Activated naive CD8-positive, alpha-beta T cell (primary cell): ENCODE data around the gene ABCC5.

Source experiments
- H3K27ac Mint-ChIP-seq: one replicate; pipeline ENCODE4 v1.8.0; 2021; ENCODE audit warnings: mixed read lengths
- H3K27me3 Mint-ChIP-seq: one replicate; pipeline ENCODE4 v1.8.0; 2021; ENCODE audit warnings: mixed read lengths
- H3K36me3 Mint-ChIP-seq: one replicate; pipeline ENCODE4 v1.8.0; 2021; ENCODE audit warnings: mixed read lengths
- H3K4me1 Mint-ChIP-seq: one replicate; pipeline ENCODE4 v1.8.0; 2021; ENCODE audit warnings: low read depth, mixed read lengths
- H3K4me3 Mint-ChIP-seq: one replicate; pipeline ENCODE4 v1.8.0; 2021; ENCODE audit warnings: mild to moderate bottlenecking, mixed read lengths
- H3K9me3 Mint-ChIP-seq: one replicate; pipeline ENCODE4 v1.8.0; 2021; ENCODE audit warnings: low read depth, mixed read lengths

The ABCC5 gene

GRCh38 chr3:183967693-183968092 lies 50.0 kb downstream of the ABCC5 start:
- H3K4me3 Mint-ChIP-seq, result no peak overlapping the region
- H3K4me1 Mint-ChIP-seq, result no peaks in the 10 kb centered on the region

GRCh38 chr3:183966361-183966791 lies 51.3 kb downstream of the ABCC5 start:
- Mint-ChIP-seq H3K4me3 (no peak overlapping the region), H3K9me3 (no peaks in the 10 kb centered on the region), H3K27ac (no peak overlapping the region), H3K36me3 (peaks cover 8% of the 10 kb centered on the region), H3K4me1 (no peaks in the 10 kb centered on the region), H3K27me3 (no peaks in the 10 kb centered on the region)

More at GRCh38 chr3:183967693-183968092, 50.0 kb downstream of the ABCC5 start:
- H3K9me3 Mint-ChIP-seq, result no peaks in the 10 kb centered on the region
- no peak overlapping the region for H3K27ac Mint-ChIP-seq
- H3K36me3 Mint-ChIP-seq, result peaks cover 7% of the 10 kb centered on the region
- no peaks in the 10 kb centered on the region for H3K27me3 Mint-ChIP-seq

- H3K27me3 Mint-ChIP-seq, result no peaks in the 10 kb centered on the region
- H3K36me3 Mint-ChIP-seq, result peaks cover 14% of the 10 kb centered on the region
- no peak overlapping the region for H3K27ac Mint-ChIP-seq
These were observed 54.9 kb downstream of the ABCC5 start for GRCh38 chr3:183962807-183963206.

GRCh38 chr3:183959214-183959613 lies 58.5 kb downstream of the ABCC5 start:
- H3K4me3 Mint-ChIP-seq, result no peak overlapping the region
- H3K27ac Mint-ChIP-seq, result peak overlapping the region; percentile 41
- no peaks in the 10 kb centered on the region for H3K27me3 Mint-ChIP-seq
- H3K36me3 Mint-ChIP-seq, result peaks cover 15% of the 10 kb centered on the region
- H3K4me1 Mint-ChIP-seq, result no peaks in the 10 kb centered on the region
- no peaks in the 10 kb centered on the region for H3K9me3 Mint-ChIP-seq

More at GRCh38 chr3:183962807-183963206, 54.9 kb downstream of the ABCC5 start:
- Mint-ChIP-seq H3K4me1 (no peaks in the 10 kb centered on the region), H3K9me3 (no peaks in the 10 kb centered on the region), H3K4me3 (no peak overlapping the region)

- Mint-ChIP-seq H3K9me3 (no peaks in the 10 kb centered on the region), H3K27me3 (no peaks in the 10 kb centered on the region), H3K27ac (peak overlapping the region; percentile 41), H3K36me3 (peaks cover 15% of the 10 kb centered on the region), H3K4me1 (no peaks in the 10 kb centered on the region), H3K4me3 (no peak overlapping the region)
These were observed 58.9 kb downstream of the ABCC5 start for GRCh38 chr3:183958775-183959174.

GRCh38 chr3:183958226-183958625 lies 59.5 kb downstream of the ABCC5 start:
- H3K27ac Mint-ChIP-seq, result no peak overlapping the region
- H3K4me3 Mint-ChIP-seq, result no peak overlapping the region
- peaks cover 15% of the 10 kb centered on the region for H3K36me3 Mint-ChIP-seq
- no peaks in the 10 kb centered on the region for H3K4me1 Mint-ChIP-seq
- H3K9me3 Mint-ChIP-seq, result no peaks in the 10 kb centered on the region
- no peaks in the 10 kb centered on the region for H3K27me3 Mint-ChIP-seq

GRCh38 chr3:183954875-183955274 lies 62.8 kb downstream of the ABCC5 start:
- Mint-ChIP-seq H3K36me3 (peaks cover 19% of the 10 kb centered on the region), H3K27ac (no peak overlapping the region), H3K9me3 (no peaks in the 10 kb centered on the region)

GRCh38 chr3:183953471-183954070 lies 64.1 kb downstream of the ABCC5 start:
- Mint-ChIP-seq H3K27ac (no peak overlapping the region), H3K4me3 (no peak overlapping the region), H3K27me3 (no peaks in the 10 kb centered on the region), H3K36me3 (peaks cover 18% of the 10 kb centered on the region), H3K9me3 (no peaks in the 10 kb centered on the region), H3K4me1 (no peaks in the 10 kb centered on the region)

More at GRCh38 chr3:183954875-183955274, 62.8 kb downstream of the ABCC5 start:
- no peaks in the 10 kb centered on the region for H3K4me1 Mint-ChIP-seq
- H3K27me3 Mint-ChIP-seq, result no peaks in the 10 kb centered on the region
- no peak overlapping the region for H3K4me3 Mint-ChIP-seq

- no peak overlapping the region for H3K4me3 Mint-ChIP-seq
- no peaks in the 10 kb centered on the region for H3K4me1 Mint-ChIP-seq
- peaks cover 25% of the 10 kb centered on the region for H3K36me3 Mint-ChIP-seq
- no peaks in the 10 kb centered on the region for H3K9me3 Mint-ChIP-seq
- no peak overlapping the region for H3K27ac Mint-ChIP-seq
- H3K27me3 Mint-ChIP-seq, result no peaks in the 10 kb centered on the region
These were observed 66.2 kb downstream of the ABCC5 start for GRCh38 chr3:183951459-183951858.

- Mint-ChIP-seq H3K9me3 (no peaks in the 10 kb centered on the region), H3K4me1 (no peaks in the 10 kb centered on the region), H3K36me3 (peaks cover 33% of the 10 kb centered on the region), H3K27me3 (no peaks in the 10 kb centered on the region), H3K27ac (no peak overlapping the region), H3K4me3 (no peak overlapping the region)
These were observed 68.0 kb downstream of the ABCC5 start for GRCh38 chr3:183949690-183950089.

- Mint-ChIP-seq H3K4me1 (no peaks in the 10 kb centered on the region), H3K9me3 (no peaks in the 10 kb centered on the region), H3K27ac (no peak overlapping the region), H3K36me3 (peaks cover 31% of the 10 kb centered on the region), H3K27me3 (no peaks in the 10 kb centered on the region), H3K4me3 (no peak overlapping the region)
These were observed 71.6 kb downstream of the ABCC5 start for GRCh38 chr3:183946037-183946436.

- Mint-ChIP-seq H3K4me1 (no peaks in the 10 kb centered on the region), H3K27me3 (no peaks in the 10 kb centered on the region), H3K4me3 (no peak overlapping the region), H3K36me3 (peaks cover 26% of the 10 kb centered on the region), H3K27ac (no peak overlapping the region), H3K9me3 (no peaks in the 10 kb centered on the region)
These were observed 72.9 kb downstream of the ABCC5 start for GRCh38 chr3:183944775-183945174.

GRCh38 chr3:183943739-183944138 lies 73.9 kb downstream of the ABCC5 start:
- no peak overlapping the region for H3K4me3 Mint-ChIP-seq
- H3K4me1 Mint-ChIP-seq, result no peaks in the 10 kb centered on the region
- H3K27ac Mint-ChIP-seq, result no peak overlapping the region
- no peaks in the 10 kb centered on the region for H3K9me3 Mint-ChIP-seq
- no peaks in the 10 kb centered on the region for H3K27me3 Mint-ChIP-seq
- H3K36me3 Mint-ChIP-seq, result peaks cover 24% of the 10 kb centered on the region

- H3K9me3 Mint-ChIP-seq, result no peaks in the 10 kb centered on the region
These were observed 76.5 kb downstream of the ABCC5 start for GRCh38 chr3:183941216-183941615.

GRCh38 chr3:183937601-183938286 lies 79.9 kb downstream of the ABCC5 start:
- Mint-ChIP-seq H3K27me3 (no peaks in the 10 kb centered on the region), H3K4me3 (no peak overlapping the region)

More at GRCh38 chr3:183941216-183941615, 76.5 kb downstream of the ABCC5 start:
- Mint-ChIP-seq H3K4me1 (no peaks in the 10 kb centered on the region), H3K27ac (no peak overlapping the region), H3K36me3 (peaks cover 23% of the 10 kb centered on the region), H3K4me3 (no peak overlapping the region), H3K27me3 (no peaks in the 10 kb centered on the region)

More at GRCh38 chr3:183937601-183938286, 79.9 kb downstream of the ABCC5 start:
- Mint-ChIP-seq H3K36me3 (peaks cover 13% of the 10 kb centered on the region), H3K9me3 (no peaks in the 10 kb centered on the region), H3K27ac (no peak overlapping the region), H3K4me1 (no peaks in the 10 kb centered on the region)
